ENCODE results near the gene AP5S1. TPM values are rescaled to one million over a fixed set of nuclear protein-coding genes. Genes with fewer than 3 reads are reported as not detected.

The AP5S1 gene
- polyA plus RNA-seq, 1 donor from 2014 or later = 11.3 TPM

- H3K4me3 ChIP-seq (ENCODE audit: low read length) = no peak overlapping the region
- no peaks in the 10 kb centered on the region for H3K9me2 ChIP-seq (ENCODE audit: insufficient read depth, low read length)
- peak; percentile 27 for TF ChIP-seq CTCF (IDR thresholded peaks at IDR 0.05; ENCODE audit: poor library complexity, severe bottlenecking)
- no peak for TF ChIP-seq MXI1 (conservative IDR thresholded peaks at IDR 0.05; ENCODE audit: poor library complexity, severe bottlenecking)
- H3K27ac ChIP-seq (ENCODE audit: low read length) = no peak overlapping the region
- no peaks in the 10 kb centered on the region for H3K9me3 ChIP-seq (ENCODE audit: low read length)
- H3K79me2 ChIP-seq (replicated peaks; ENCODE audit: insufficient read depth, low read length) = peaks cover 6% of the 10 kb centered on the region
- no peaks in the 10 kb centered on the region for H3K36me3 ChIP-seq (ENCODE audit: insufficient read depth, low read length)
- no peak overlapping the region for H3K9ac ChIP-seq (ENCODE audit: low read length)
- H3K27me3 ChIP-seq (ENCODE audit: insufficient read depth, low read depth, low read length) = no peaks in the 10 kb centered on the region
- no peak overlapping the region for H3K4me2 ChIP-seq (ENCODE audit: low read length)
- no peak overlapping the region for H2AFZ ChIP-seq (ENCODE audit: low read depth, low read length)
- H4K20me1 ChIP-seq (ENCODE audit: insufficient read depth) = no peaks in the 10 kb centered on the region
- H3F3A ChIP-seq (ENCODE audit: insufficient read depth, low read length, poor library complexity, severe bottlenecking) = peaks cover 7% of the 10 kb centered on the region
These were observed 1.9 kb upstream of the AP5S1 start for GRCh38 chr20:3818155-3819151.

GRCh38 chr20:3819411-3820047 lies 818 bp upstream of the AP5S1 start:
- Histone ChIP-seq H3K36me3 (ENCODE audit: insufficient read depth, low read length) (no peaks in the 10 kb centered on the region), H3F3A (ENCODE audit: insufficient read depth, low read length, poor library complexity, severe bottlenecking) (peaks cover 7% of the 10 kb centered on the region), H3K4me2 (ENCODE audit: low read length) (peak overlapping the region; percentile 50), H3K79me2 (replicated peaks; ENCODE audit: insufficient read depth, low read length) (peaks cover 6% of the 10 kb centered on the region), H3K9me2 (ENCODE audit: insufficient read depth, low read length) (no peaks in the 10 kb centered on the region), H3K4me3 (ENCODE audit: low read length) (peak overlapping the region; percentile 73), H3K27me3 (ENCODE audit: insufficient read depth, low read depth, low read length) (no peaks in the 10 kb centered on the region), H3K27ac (ENCODE audit: low read length) (peak overlapping the region; percentile 93), H3K9ac (ENCODE audit: low read length) (peak overlapping the region; percentile 92), H3K9me3 (ENCODE audit: low read length) (no peaks in the 10 kb centered on the region), H2AFZ (ENCODE audit: low read depth, low read length) (peak overlapping the region; percentile 56), H4K20me1 (ENCODE audit: insufficient read depth) (no peaks in the 10 kb centered on the region)
- TF ChIP-seq CTCF (IDR thresholded peaks at IDR 0.05; ENCODE audit: poor library complexity, severe bottlenecking) (no peak), TAF1 (IDR thresholded peaks at IDR 0.05; ENCODE audit: low read depth) (no peak), RAD21 (conservative IDR thresholded peaks at IDR 0.05) (no peak), EP300 (conservative IDR thresholded peaks at IDR 0.05; ENCODE audit: poor library complexity, severe bottlenecking) (no peak), REST (IDR thresholded peaks at IDR 0.05; ENCODE audit: borderline replicate concordance) (no peak), SMC3 (conservative IDR thresholded peaks at IDR 0.05; ENCODE audit: poor library complexity) (no peak), POLR2AphosphoS5 (IDR thresholded peaks at IDR 0.05) (no peak), MXI1 (conservative IDR thresholded peaks at IDR 0.05; ENCODE audit: poor library complexity, severe bottlenecking) (no peak), EZH2 (IDR thresholded peaks at IDR 0.05; ENCODE audit: borderline replicate concordance, insufficient read depth, low read length, poor library complexity, severe bottlenecking) (no peak)
